Measurements from ENCODE around the gene IVD. TPM values are rescaled to one million over a fixed set of nuclear protein-coding genes. Genes with fewer than 3 reads are reported as not detected.

The IVD gene
- total RNA-seq, 1 experiment from 2014 or later = 93.1 TPM

DNA sequence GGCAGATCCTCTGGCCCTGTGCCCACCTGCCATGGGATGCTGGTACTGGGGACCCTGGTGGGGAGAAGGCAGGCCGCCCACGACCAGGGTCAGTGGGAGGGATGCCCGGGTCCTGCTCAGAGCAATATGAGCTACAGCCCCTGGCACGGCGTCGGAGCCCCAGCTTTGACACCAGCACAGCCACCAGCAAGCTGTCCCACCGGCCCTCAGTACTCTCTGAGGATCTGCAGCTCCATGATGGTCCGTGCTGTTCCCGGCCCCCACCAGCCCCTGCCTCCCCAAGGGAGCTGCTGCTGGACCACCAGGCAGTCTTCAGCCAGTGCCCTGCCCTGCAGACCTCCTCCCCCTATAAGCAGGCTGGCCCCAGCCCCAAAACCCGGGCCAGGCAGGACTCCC lies 36.1 kb upstream of the IVD start:
- H3K18ac ChIP-seq (ENCODE audit: insufficient read length, low read depth, low read length) = no peak overlapping the region
- H2BK5ac ChIP-seq (ENCODE audit: insufficient read length, low read length) = no peak overlapping the region
- no peak overlapping the region for H4K91ac ChIP-seq (ENCODE audit: insufficient read length, low read depth, low read length)
- TF ChIP-seq, protein P1, sequence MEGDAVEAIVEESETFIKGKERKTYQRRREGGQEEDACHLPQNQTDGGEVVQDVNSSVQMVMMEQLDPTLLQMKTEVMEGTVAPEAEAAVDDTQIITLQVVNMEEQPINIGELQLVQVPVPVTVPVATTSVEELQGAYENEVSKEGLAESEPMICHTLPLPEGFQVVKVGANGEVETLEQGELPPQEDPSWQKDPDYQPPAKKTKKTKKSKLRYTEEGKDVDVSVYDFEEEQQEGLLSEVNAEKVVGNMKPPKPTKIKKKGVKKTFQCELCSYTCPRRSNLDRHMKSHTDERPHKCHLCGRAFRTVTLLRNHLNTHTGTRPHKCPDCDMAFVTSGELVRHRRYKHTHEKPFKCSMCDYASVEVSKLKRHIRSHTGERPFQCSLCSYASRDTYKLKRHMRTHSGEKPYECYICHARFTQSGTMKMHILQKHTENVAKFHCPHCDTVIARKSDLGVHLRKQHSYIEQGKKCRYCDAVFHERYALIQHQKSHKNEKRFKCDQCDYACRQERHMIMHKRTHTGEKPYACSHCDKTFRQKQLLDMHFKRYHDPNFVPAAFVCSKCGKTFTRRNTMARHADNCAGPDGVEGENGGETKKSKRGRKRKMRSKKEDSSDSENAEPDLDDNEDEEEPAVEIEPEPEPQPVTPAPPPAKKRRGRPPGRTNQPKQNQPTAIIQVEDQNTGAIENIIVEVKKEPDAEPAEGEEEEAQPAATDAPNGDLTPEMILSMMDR (conservative IDR thresholded peaks at IDR 0.05) = no peak
- Mint-ChIP-seq H3K9me3 (peaks cover 0 to 2% of the 10 kb centered on the region in 2 experiments; a peak in 1 of 5 replicates), H3K36me3 (ENCODE audit: insufficient read depth in 1 of 3, low read depth in 3 of 3) (no peaks in the 10 kb centered on the region), H3K27ac (no peak overlapping the region), H3K27me3 (ENCODE audit: low read depth) (peaks cover 51% of the 10 kb centered on the region), H3K4me1 (peaks cover 23 to 24% of the 10 kb centered on the region in 2 experiments), H3K4me3 (no peak overlapping the region)
- no peak overlapping the region for H4K5ac ChIP-seq (ENCODE audit: insufficient read length, low read depth, low read length)
- no peak overlapping the region for H3K56ac ChIP-seq (ENCODE audit: insufficient read length, low read depth, low read length)
- H2BK20ac ChIP-seq (ENCODE audit: low read depth, low read length, poor library complexity, severe bottlenecking) = no peak overlapping the region
- no peaks in the 10 kb centered on the region for H3K79me2 ChIP-seq (ENCODE audit: insufficient read depth, low read length)
- no peak overlapping the region for H2BK15ac ChIP-seq (ENCODE audit: low read depth, low read length)
- H3K79me1 ChIP-seq (ENCODE audit: insufficient read depth, low read depth, low read length, poor library complexity, severe bottlenecking) = no peaks in the 10 kb centered on the region
- no peaks in the 10 kb centered on the region for H3K23me2 ChIP-seq (ENCODE audit: insufficient read length, low read depth, low read length, poor library complexity, severe bottlenecking)
- H3K27ac ChIP-seq (ENCODE audit: insufficient read length, low read depth, low read length) = no peak overlapping the region
- DNase-seq = no peak
- no peak overlapping the region for H3K9ac ChIP-seq (ENCODE audit: extremely low read depth, insufficient read length, low read length)
- H2BK12ac ChIP-seq (ENCODE audit: insufficient read length, low read depth, low read length) = no peak overlapping the region
- no peak overlapping the region for H3K4ac ChIP-seq (ENCODE audit: low read depth, low read length)
- no peaks in the 10 kb centered on the region for H4K20me1 ChIP-seq (ENCODE audit: control insufficient read depth, insufficient read depth, insufficient read length)
- H3T11ph ChIP-seq (ENCODE audit: low read length) = no peak overlapping the region
- H3K14ac ChIP-seq (ENCODE audit: insufficient read depth, low read length) = no peak overlapping the region
- no peak overlapping the region for H2AFZ ChIP-seq (ENCODE audit: low read length)
- H3K4me2 ChIP-seq (ENCODE audit: insufficient read depth, insufficient read length, low read length) = no peak overlapping the region
- H3K23ac ChIP-seq (ENCODE audit: insufficient read length, low read depth, low read length) = no peak overlapping the region
- WGBS (ENCODE audit: extremely low coverage, insufficient read length, low lambda C conversion rate) = no CpG with 5 or more reads among the region's 10 CpGs
- H2BK120ac ChIP-seq (ENCODE audit: low read depth, low read length, poor library complexity, severe bottlenecking) = no peak overlapping the region
- no peaks in the 10 kb centered on the region for H3K9me3 ChIP-seq (ENCODE audit: control insufficient read depth, low read depth, low read length)
- H2AK5ac ChIP-seq (ENCODE audit: insufficient read length, low read length) = no peak overlapping the region
- H4K8ac ChIP-seq (replicated peaks; ENCODE audit: insufficient read length, low read depth, low read length) = no peak overlapping the region
- H3K4me1 ChIP-seq (ENCODE audit: insufficient read depth, low read length) = peaks cover 6% of the 10 kb centered on the region; the same call in 1 of the 2 replicates
- H3K27me3 ChIP-seq (ENCODE audit: insufficient read depth, low read length) = no peaks in the 10 kb centered on the region; the same call in 1 of the 2 replicates
